ENCODE data around the gene HNF1A.
"Not testable (repeated sequence)": the region's sequence is repeated elsewhere in the genome, so short reads cannot be mapped to it uniquely, and the experiment has no call there.

- not testable (repeated sequence) for TF ChIP-seq POLR2AphosphoS5 (IDR thresholded peaks at IDR 0.05; ENCODE audit: low read depth, low read length); ELF1 (IDR thresholded peaks at IDR 0.05; ENCODE audit: borderline replicate concordance, low read depth); CTCF (IDR thresholded peaks at IDR 0.05 in 2 of 3, conservative IDR thresholded peaks at IDR 0.05 in 1 of 3; ENCODE audit: borderline replicate concordance in 1 of 3, insufficient read depth in 1 of 3, low read depth in 2 of 3, low read length in 2 of 3); POLR2A (IDR thresholded peaks at IDR 0.05; ENCODE audit: borderline replicate concordance, extremely low read depth, insufficient read depth, insufficient read length); JUND (IDR thresholded peaks at IDR 0.05); ZNF274 (IDR thresholded peaks at IDR 0.05; ENCODE audit: low read depth, low read length); EZH2 (IDR thresholded peaks at IDR 0.05); EZH2phosphoT487 (IDR thresholded peaks at IDR 0.05; ENCODE audit: borderline replicate concordance)
- TF ChIP-seq, protein P1, sequence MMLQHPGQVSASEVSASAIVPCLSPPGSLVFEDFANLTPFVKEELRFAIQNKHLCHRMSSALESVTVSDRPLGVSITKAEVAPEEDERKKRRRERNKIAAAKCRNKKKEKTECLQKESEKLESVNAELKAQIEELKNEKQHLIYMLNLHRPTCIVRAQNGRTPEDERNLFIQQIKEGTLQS (IDR thresholded peaks at IDR 0.05) = not testable (repeated sequence)
These were observed 32.8 kb upstream of the HNF1A start for GRCh38 chr12:120945516-120945915.
